SK-N-SH (cell line): ENCODE measurements around the gene CD300LB. TPM values are rescaled to one million over a fixed set of nuclear protein-coding genes. Genes with fewer than 3 reads are reported as not detected.

Experiments used
- CTCF ChIA-PET: fragments of 300-600, 350-600 bp; formaldehyde crosslinking; extraction: SDS; loops from one replicate; lab custom pipeline; 2021; lab: Yijun Ruan, JAX
- POLR2A ChIA-PET: fragments of 350-600 bp; sonication (Branson Sonifier 250); formaldehyde crosslinking; extraction: SDS; loops from one replicate; lab custom pipeline; 2020; ENCODE audit warnings: antibody characterized with exemption, inconsistent platforms; lab: Yijun Ruan, JAX
- DNase-seq: peaks from one replicate; pipeline ENCODE4 v3.0.0; 2012
- H2AFZ ChIP-seq: fragments of 200-600 bp; sonication (generic); 2 replicates; pipeline ENCODE4 v1.8.1; 2016; ENCODE audit warnings: antibody characterized with exemption, mild to moderate bottlenecking, low read depth
- H3F3A ChIP-seq: fragments of 200-600 bp; sonication (generic); replicated peaks from 2 replicates; pipeline ENCODE3; 2016; ENCODE audit warnings: antibody characterized with exemption, mild to moderate bottlenecking; ENCODE audit not compliant: insufficient read depth
- H3K27ac ChIP-seq, 2 experiments: fragments of 200-500 bp in 1 of 2; fragments of 200-600 bp in 1 of 2; sonication (Bioruptor generic) in 1 of 2; sonication (generic), shearing (Covaris generic) in 1 of 2; 2 replicates each; pipeline versions ENCODE4 v1.5.1 to v1.6.1; 2014 to 2016; ENCODE audit warnings: low read depth in 2 of 2, inconsistent platforms in 1 of 2, low read length in 1 of 2, mild to moderate bottlenecking in 1 of 2, mixed read lengths in 1 of 2
- H3K27me3 ChIP-seq: fragments of 200-600 bp; sonication (generic), shearing (Covaris generic); 2 replicates; pipeline ENCODE4 v1.6.1; 2016; ENCODE audit warnings: mixed run types; ENCODE audit not compliant: insufficient read depth
- H3K36me3 ChIP-seq, 2 experiments: fragments of 200-500 bp in 1 of 2; fragments of 200-600 bp in 1 of 2; sonication (Bioruptor generic) in 1 of 2; sonication (generic) in 1 of 2; replicated peaks in 1 of 2; 2 replicates each; pipeline versions ENCODE3 to v1.5.1; 2014 to 2016; ENCODE audit warnings: low read length in 1 of 2, mild to moderate bottlenecking in 1 of 2; ENCODE audit not compliant: insufficient read depth in 2 of 2, control insufficient read depth in 1 of 2
- H3K4me1 ChIP-seq, 2 experiments: fragments of 200-500 bp in 1 of 2; fragments of 200-600 bp in 1 of 2; sonication (Bioruptor generic) in 1 of 2; sonication (generic), shearing (Covaris generic) in 1 of 2; 2 replicates each; pipeline versions ENCODE4 v1.5.1 to v1.6.1; 2014 to 2016; ENCODE audit warnings: low read depth in 1 of 2, low read length in 1 of 2, mixed run types in 1 of 2; ENCODE audit not compliant: insufficient read depth in 2 of 2, control insufficient read depth in 1 of 2
- H3K4me2 ChIP-seq: fragments of 200-600 bp; sonication (generic), shearing (Covaris generic); 2 replicates; pipeline ENCODE4 v1.6.1; 2017; ENCODE audit warnings: mixed run types
- H3K4me3 ChIP-seq, 2 experiments: fragments of 200-500 bp in 1 of 2; fragments of 200-600 bp in 1 of 2; sonication (Bioruptor generic) in 1 of 2; sonication (generic), shearing (Covaris generic) in 1 of 2; 2 replicates each; pipeline versions ENCODE4 v1.5.1 to v1.8.1; 2014 to 2016; ENCODE audit warnings: low read depth in 2 of 2, inconsistent platforms in 1 of 2, low read length in 1 of 2, mild to moderate bottlenecking in 1 of 2, mixed read lengths in 1 of 2, moderate library complexity in 1 of 2
- H3K79me2 ChIP-seq: fragments of 200-600 bp; sonication (generic); 2 replicates; pipeline ENCODE4 v1.8.1; 2017; ENCODE audit warnings: mild to moderate bottlenecking; ENCODE audit not compliant: insufficient read depth
- H3K9ac ChIP-seq: fragments of 200-600 bp; sonication (generic); 2 replicates; pipeline ENCODE4 v1.6.1; 2017; ENCODE audit warnings: mixed run types
- H3K9me2 ChIP-seq: fragments of 200-600 bp; sonication (generic); 2 replicates; pipeline ENCODE4 v1.6.1; 2017; ENCODE audit warnings: mixed run types
- H3K9me3 ChIP-seq: fragments of 200-600 bp; sonication (generic); 2 replicates; pipeline ENCODE4 v1.6.1; 2017; ENCODE audit warnings: mixed run types, mild to moderate bottlenecking, moderate library complexity
- H4K20me1 ChIP-seq: fragments of 200-600 bp; sonication (generic); 2 replicates; pipeline ENCODE4 v1.6.1; 2017; ENCODE audit warnings: mild to moderate bottlenecking, mixed run types; ENCODE audit not compliant: insufficient read depth
- CHD2 ChIP-seq: fragments of 150-350 bp; IDR thresholded peaks from 2 replicates; pipeline ENCODE4 v1.6.1; 2018; ENCODE audit warnings: low read length; ENCODE audit not compliant: partially characterized antibody
- ELF1 ChIP-seq: IDR thresholded peaks from 2 replicates; pipeline ENCODE4 v1.4.0; 2012
- EP300 ChIP-seq, 2 experiments: IDR thresholded peaks; 2 replicates each; pipeline versions ENCODE4 v1.4.0 to v1.6.1; 2012; ENCODE audit warnings: borderline replicate concordance in 1 of 2, low read depth in 1 of 2, low read length in 1 of 2
- FOXJ3 ChIP-seq: sonication (generic); formaldehyde crosslinking; IDR thresholded peaks from 2 replicates; pipeline ENCODE4 v1.5.1; 2020; ENCODE audit warnings: mild to moderate bottlenecking, missing genetic modification reagents
- FOXM1 ChIP-seq: IDR thresholded peaks from 2 replicates; pipeline ENCODE4 v1.4.0; 2012; ENCODE audit warnings: low read depth, mild to moderate bottlenecking
- NFIC ChIP-seq: IDR thresholded peaks from 2 replicates; pipeline ENCODE4 v1.4.0; 2012; ENCODE audit warnings: borderline replicate concordance
- NRF1 ChIP-seq: IDR thresholded peaks from 2 replicates; pipeline ENCODE4 v1.6.1; 2012; ENCODE audit warnings: low read depth, mild to moderate bottlenecking, low read length
- POLR2AphosphoS5 ChIP-seq: IDR thresholded peaks from 2 replicates; pipeline ENCODE4 v1.6.1; 2012; ENCODE audit warnings: low read depth, low read length
- RAD21 ChIP-seq: IDR thresholded peaks from 2 replicates; pipeline ENCODE4 v1.6.1; 2012; ENCODE audit warnings: mild to moderate bottlenecking, low read length
- RFX5 ChIP-seq: IDR thresholded peaks from 2 replicates; pipeline ENCODE4 v1.6.1; 2012; ENCODE audit warnings: mild to moderate bottlenecking, improper control_type of control experiment, low read length
- TAF1 ChIP-seq: IDR thresholded peaks from 2 replicates; pipeline ENCODE4 v1.6.1; 2012; ENCODE audit warnings: low read depth, mild to moderate bottlenecking, low read length, moderate library complexity, borderline replicate concordance
- TEAD4 ChIP-seq: IDR thresholded peaks from 2 replicates; pipeline ENCODE4 v1.4.0; 2012; ENCODE audit warnings: mild to moderate bottlenecking, borderline replicate concordance; ENCODE audit not compliant: insufficient read depth
- USF2 ChIP-seq: fragments of 150-350 bp; IDR thresholded peaks from 2 replicates; pipeline ENCODE4 v1.6.1; 2017; ENCODE audit warnings: antibody characterized with exemption, low read length, low read depth, borderline replicate concordance
- YY1 ChIP-seq: IDR thresholded peaks from 2 replicates; pipeline ENCODE4 v1.4.0; 2012; ENCODE audit warnings: low read depth, mild to moderate bottlenecking
- WGBS: methylation state at CpG from one replicate; pipeline ENCODE4 v1.1.6; 2017; ENCODE audit warnings: low lambda C conversion rate; 5-methylcytosine and 5-hydroxymethylcytosine counted together
- polyA plus RNA-seq, 3 experiments: library from polyadenylated mRNA; depleted of rRNA; stranded (reverse); fragments of >200 nt; gene quantifications; 2 replicates each; pipeline ENCODE4 v1.2.3, GENCODE V29; 2012
- TF ChIP-seq, protein P1 (sequence below): IDR thresholded peaks from 2 replicates; pipeline ENCODE4 v1.4.0; 2012; ENCODE audit warnings: low read depth, borderline replicate concordance
- TF ChIP-seq, protein P2 (sequence below): IDR thresholded peaks from 2 replicates; pipeline ENCODE4 v1.4.0; 2012; ENCODE audit warnings: low read depth, borderline replicate concordance

Gene CD300LB
- polyA plus RNA-seq, 1 of the 3 experiments (the other 2 are of a cell fraction), result not detected

DNA sequence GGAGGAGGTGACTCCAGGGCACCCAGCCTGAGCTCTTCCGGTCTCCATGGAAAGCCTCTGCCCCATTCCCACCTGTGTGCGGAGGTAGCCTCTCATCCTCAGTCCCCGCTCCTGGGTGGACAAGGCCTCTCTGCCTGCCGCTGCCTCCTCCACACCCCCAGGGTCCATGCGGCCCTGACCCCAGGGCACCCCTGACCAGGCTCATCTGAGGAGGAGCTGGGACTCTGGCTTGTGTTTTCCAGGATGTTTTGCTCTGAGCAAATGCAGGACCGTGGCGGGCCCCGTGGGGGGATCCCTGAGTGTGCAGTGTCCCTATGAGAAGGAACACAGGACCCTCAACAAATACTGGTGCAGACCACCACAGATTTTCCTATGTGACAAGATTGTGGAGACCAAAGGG lies 58.0 kb downstream of the CD300LB start:
- TF ChIP-seq, protein P1, sequence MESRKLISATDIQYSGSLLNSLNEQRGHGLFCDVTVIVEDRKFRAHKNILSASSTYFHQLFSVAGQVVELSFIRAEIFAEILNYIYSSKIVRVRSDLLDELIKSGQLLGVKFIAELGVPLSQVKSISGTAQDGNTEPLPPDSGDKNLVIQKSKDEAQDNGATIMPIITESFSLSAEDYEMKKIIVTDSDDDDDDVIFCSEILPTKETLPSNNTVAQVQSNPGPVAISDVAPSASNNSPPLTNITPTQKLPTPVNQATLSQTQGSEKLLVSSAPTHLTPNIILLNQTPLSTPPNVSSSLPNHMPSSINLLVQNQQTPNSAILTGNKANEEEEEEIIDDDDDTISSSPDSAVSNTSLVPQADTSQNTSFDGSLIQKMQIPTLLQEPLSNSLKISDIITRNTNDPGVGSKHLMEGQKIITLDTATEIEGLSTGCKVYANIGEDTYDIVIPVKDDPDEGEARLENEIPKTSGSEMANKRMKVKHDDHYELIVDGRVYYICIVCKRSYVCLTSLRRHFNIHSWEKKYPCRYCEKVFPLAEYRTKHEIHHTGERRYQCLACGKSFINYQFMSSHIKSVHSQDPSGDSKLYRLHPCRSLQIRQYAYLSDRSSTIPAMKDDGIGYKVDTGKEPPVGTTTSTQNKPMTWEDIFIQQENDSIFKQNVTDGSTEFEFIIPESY, result no peak
- TF ChIP-seq CHD2, result no peak
- TF ChIP-seq FOXJ3 (CRISPR knock-in tag), result no peak
- TF ChIP-seq NRF1, result no peak
- TF ChIP-seq, protein P2, sequence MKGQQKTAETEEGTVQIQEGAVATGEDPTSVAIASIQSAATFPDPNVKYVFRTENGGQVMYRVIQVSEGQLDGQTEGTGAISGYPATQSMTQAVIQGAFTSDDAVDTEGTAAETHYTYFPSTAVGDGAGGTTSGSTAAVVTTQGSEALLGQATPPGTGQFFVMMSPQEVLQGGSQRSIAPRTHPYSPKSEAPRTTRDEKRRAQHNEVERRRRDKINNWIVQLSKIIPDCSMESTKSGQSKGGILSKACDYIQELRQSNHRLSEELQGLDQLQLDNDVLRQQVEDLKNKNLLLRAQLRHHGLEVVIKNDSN, result no peak
- TF ChIP-seq, all 33 proteins: peak for 0
- POLR2A ChIA-PET, result no interaction called here
- Histone ChIP-seq H3F3A (no peaks in the 10 kb centered on the region), H3K27me3 (no peaks in the 10 kb centered on the region), H2AFZ (no peak overlapping the region), H3K9ac (no peak overlapping the region), H3K36me3 (no peaks in the 10 kb centered on the region), H4K20me1 (no peaks in the 10 kb centered on the region), H3K4me2 (no peak overlapping the region), H3K9me2 (no peaks in the 10 kb centered on the region), H3K27ac (no peak overlapping the region), H3K9me3 (no peaks in the 10 kb centered on the region), H3K4me1 (no peaks in the 10 kb centered on the region), H3K79me2 (no peaks in the 10 kb centered on the region), H3K4me3 (no peak overlapping the region)
- WGBS, result 35% methylated on average over 5 of the region's 8 CpGs
- no peak for DNase-seq
- CTCF ChIA-PET, result interaction anchor here (1.0 to 15.8 kb wide), 7 partner anchors 9 to 105 kb away, joined by 3 to 122 read pairs (median 11); partner anchors contain the start of gene GPR142

- Histone ChIP-seq H3K9me2 (no peaks in the 10 kb centered on the region), H2AFZ (no peak overlapping the region), H3F3A (no peaks in the 10 kb centered on the region), H3K36me3 (no peaks in the 10 kb centered on the region), H4K20me1 (no peaks in the 10 kb centered on the region), H3K9me3 (no peaks in the 10 kb centered on the region), H3K27me3 (no peaks in the 10 kb centered on the region), H3K27ac (no peak overlapping the region), H3K4me1 (no peaks in the 10 kb centered on the region), H3K79me2 (no peaks in the 10 kb centered on the region), H3K9ac (no peak overlapping the region), H3K4me3 (no peak overlapping the region), H3K4me2 (no peak overlapping the region)
- TF ChIP-seq ELF1, result no peak
- TF ChIP-seq USF2, result no peak
- TF ChIP-seq FOXM1, result no peak
- no peak for TF ChIP-seq RAD21
- TF ChIP-seq POLR2AphosphoS5, result no peak
- TF ChIP-seq RFX5, result no peak
- TF ChIP-seq NFIC, result no peak
- TF ChIP-seq TEAD4, result no peak
- TF ChIP-seq NRF1, result no peak
- TF ChIP-seq YY1, result no peak
- TF ChIP-seq EP300 (IDR thresholded peaks at IDR 0.05; ENCODE audit: borderline replicate concordance in 1 of 2, low read depth in 1 of 2, low read length in 1 of 2), result no peak
- no peak for TF ChIP-seq TAF1
- no peak for TF ChIP-seq FOXJ3 (CRISPR knock-in tag)
- ChIA-PET POLR2A (no interaction called here), CTCF (interaction anchor here (1.0 to 15.8 kb wide), 8 partner anchors 9 to 104 kb away, joined by 3 to 122 read pairs (median 8); partner anchors contain the start of gene GPR142)
- 15% methylated on average over 4 of the region's 4 CpGs for WGBS
- no peak for DNase-seq
These were observed 58.4 kb downstream of the CD300LB start for GRCh38 chr17:74472890-74473289.
